ENCODE data around the gene TRPM2.

Gene TRPM2

GRCh38 chr21:44344541-44345183 is 8.8 kb upstream of the TRPM2 start:
- Mint-ChIP-seq H3K27me3 (ENCODE audit: low read depth, poor library complexity) (peaks cover 6% of the 10 kb centered on the region), H3K9me3 (peaks cover 2% of the 10 kb centered on the region)

DNA sequence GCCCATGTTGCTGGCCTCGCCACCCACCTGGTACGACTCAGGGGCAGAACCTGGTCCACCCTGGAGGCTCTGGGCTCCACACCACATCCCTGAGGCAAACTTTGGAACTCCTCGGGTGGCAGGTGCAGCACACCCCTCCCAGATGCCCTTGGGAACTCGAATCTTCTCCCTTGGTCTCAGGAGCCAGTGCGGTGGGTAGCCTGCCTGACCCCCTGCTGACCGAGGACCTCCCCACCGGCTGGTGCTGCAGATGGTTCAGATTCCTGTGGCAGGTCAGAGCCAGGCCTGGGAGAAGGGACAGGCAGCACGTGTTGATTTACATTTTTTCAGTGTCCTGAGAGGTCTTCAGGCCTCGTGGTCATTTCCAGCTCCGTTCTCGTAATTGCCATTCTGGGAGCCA is 7.9 kb upstream of the TRPM2 start:
- Mint-ChIP-seq H3K4me3 (no peak overlapping the region), H3K9me3 (peaks cover 2% of the 10 kb centered on the region), H3K27me3 (ENCODE audit: low read depth, poor library complexity) (peaks cover 6% of the 10 kb centered on the region), H3K4me1 (peaks cover 37% of the 10 kb centered on the region), H3K36me3 (ENCODE audit: low read depth) (no peaks in the 10 kb centered on the region), H3K27ac (no peak overlapping the region)
- TF ChIP-seq CTCF (IDR thresholded peaks at IDR 0.05), result no peak
- DNase-seq, result no peak

More at GRCh38 chr21:44344541-44345183, 8.8 kb upstream of the TRPM2 start:
- no peak for DNase-seq
- Mint-ChIP-seq H3K4me3 (no peak overlapping the region), H3K4me1 (peaks cover 45% of the 10 kb centered on the region), H3K36me3 (ENCODE audit: low read depth) (no peaks in the 10 kb centered on the region), H3K27ac (no peak overlapping the region)
- no peak for TF ChIP-seq CTCF (IDR thresholded peaks at IDR 0.05)

DNA sequence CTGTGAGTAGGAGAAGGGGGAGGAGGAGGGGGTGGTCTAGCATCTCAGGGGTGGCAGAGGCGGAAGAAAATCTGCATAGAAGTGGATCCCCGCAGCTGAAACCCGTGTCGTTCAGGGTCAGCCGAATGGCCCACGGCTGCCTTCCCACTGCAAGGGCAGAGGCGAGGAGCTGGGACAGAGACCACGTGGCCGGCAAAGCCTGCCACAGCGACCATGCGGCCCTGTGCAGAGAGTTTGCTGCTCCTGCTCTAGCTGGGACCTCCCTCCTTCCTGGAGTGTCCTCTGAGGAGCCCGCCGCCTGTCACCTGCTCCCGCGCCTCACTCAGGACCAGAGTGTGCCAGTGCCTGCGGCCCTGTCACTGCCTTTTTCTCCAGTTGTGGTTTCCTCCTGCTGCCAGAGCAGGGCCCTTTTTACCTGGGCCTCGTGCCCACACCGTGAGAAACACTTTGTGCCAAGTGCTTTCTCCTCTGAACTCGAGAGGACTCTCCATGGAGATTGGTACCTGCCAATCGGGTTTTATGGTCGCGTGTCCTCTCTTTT is 5.4 kb upstream of the TRPM2 start:
- Mint-ChIP-seq H3K4me3 (no peak overlapping the region), H3K4me1 (peaks cover 31% of the 10 kb centered on the region), H3K27ac (no peak overlapping the region), H3K36me3 (ENCODE audit: low read depth) (no peaks in the 10 kb centered on the region), H3K27me3 (ENCODE audit: low read depth, poor library complexity) (peaks cover 8% of the 10 kb centered on the region), H3K9me3 (peaks cover 2% of the 10 kb centered on the region)
- DNase-seq, result no peak
- TF ChIP-seq CTCF (IDR thresholded peaks at IDR 0.05), result no peak

DNA sequence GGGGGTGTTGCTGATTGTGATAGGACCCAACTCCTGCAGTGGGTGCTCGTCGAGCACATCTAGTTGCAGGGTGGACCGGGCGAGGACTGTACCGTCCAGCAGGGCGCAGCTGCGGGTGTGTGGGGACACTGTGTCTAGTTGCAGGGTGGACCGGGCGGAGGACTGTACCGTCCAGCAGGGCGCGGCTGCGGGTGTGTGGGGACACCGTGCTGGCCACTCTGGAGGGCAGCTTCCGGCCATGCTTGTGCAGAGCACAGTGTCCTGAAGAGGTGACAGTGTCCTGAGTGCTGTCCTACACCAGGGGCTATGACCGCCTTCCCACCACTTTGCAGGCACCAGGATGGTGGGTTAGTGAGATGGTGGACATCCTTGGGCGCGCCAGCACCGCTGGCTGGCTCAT is 4.6 kb upstream of the TRPM2 start:
- H3K27ac Mint-ChIP-seq, result no peak overlapping the region
- peaks cover 37% of the 10 kb centered on the region for H3K4me1 Mint-ChIP-seq
- H3K36me3 Mint-ChIP-seq (ENCODE audit: low read depth), result no peaks in the 10 kb centered on the region
- no peak overlapping the region for H3K4me3 Mint-ChIP-seq
- DNase-seq, result no peak
- H3K9me3 Mint-ChIP-seq, result no peaks in the 10 kb centered on the region
- TF ChIP-seq CTCF (IDR thresholded peaks at IDR 0.05), result no peak
- peaks cover 10% of the 10 kb centered on the region for H3K27me3 Mint-ChIP-seq (ENCODE audit: low read depth, poor library complexity)

GRCh38 chr21:44349416-44349846 is 4.0 kb upstream of the TRPM2 start:
- no peak overlapping the region for H3K4me3 Mint-ChIP-seq
- no peak for TF ChIP-seq CTCF (IDR thresholded peaks at IDR 0.05)
- no peaks in the 10 kb centered on the region for H3K9me3 Mint-ChIP-seq
- H3K36me3 Mint-ChIP-seq (ENCODE audit: low read depth), result no peaks in the 10 kb centered on the region
- no peak overlapping the region for H3K27ac Mint-ChIP-seq
- H3K4me1 Mint-ChIP-seq, result peaks cover 43% of the 10 kb centered on the region
- H3K27me3 Mint-ChIP-seq (ENCODE audit: low read depth, poor library complexity), result peaks cover 9% of the 10 kb centered on the region
- no peak for DNase-seq

Measured in nephron progenitor cell (in vitro differentiated cells).